ACHN (cell line): ENCODE results near the gene DGAT2.

Experiments used
- DNase-seq: peaks from one replicate; pipeline ENCODE4 v3.0.0-alpha.2; 2015
- in situ Hi-C: cut with HindIII; loops from 2 replicates; pipeline ENCODE4 v1.10.0; 2017; ENCODE audit warnings: low sequenced_read_pairs, low pct_ligation_motif_present, low pct_unique_long_range_greater_than_20kb

The DGAT2 gene

GRCh38 chr11:75814363-75814676 is 45.7 kb downstream of the DGAT2 start:
- no peak for DNase-seq
- in situ Hi-C loops, result no loop called here

GRCh38 chr11:75814677-75815344 is 46.2 kb downstream of the DGAT2 start, which contains the start of gene UVRAG:
TSS of gene UVRAG (plus strand) at chr11:75815210. CDS start at chr11:75815408, 198 bp downstream.
- in situ Hi-C loops, result no loop called here

GRCh38 chr11:75815345-75816168 is 47.0 kb downstream of the DGAT2 start:
- DNase-seq, result peak; percentile 34
- in situ Hi-C loops, result no loop called here

More at GRCh38 chr11:75814677-75815344, 46.2 kb downstream of the DGAT2 start, which contains the start of gene UVRAG:
- peak; percentile 98 for DNase-seq

GRCh38 chr11:75816561-75817239 is 48.1 kb downstream of the DGAT2 start:
- in situ Hi-C loops, result no loop called here
- no peak for DNase-seq

GRCh38 chr11:75820645-75821044 is 52.1 kb downstream of the DGAT2 start:
- no peak for DNase-seq
- in situ Hi-C loops, result no loop called here

- in situ Hi-C loops, result no loop called here
- DNase-seq, result no peak
Observed at GRCh38 chr11:75821202-75821601, 52.6 kb downstream of the DGAT2 start.

- in situ Hi-C loops, result no loop called here
- no peak for DNase-seq
Observed at GRCh38 chr11:75822541-75822940, 54.0 kb downstream of the DGAT2 start.

- in situ Hi-C loops, result no loop called here
- no peak for DNase-seq
Observed at GRCh38 chr11:75823415-75823814, 54.8 kb downstream of the DGAT2 start.

GRCh38 chr11:75823946-75824345 is 55.4 kb downstream of the DGAT2 start:
- in situ Hi-C loops, result no loop called here
- DNase-seq, result no peak

GRCh38 chr11:75826461-75827230 is 58.1 kb downstream of the DGAT2 start:
- no peak for DNase-seq

GRCh38 chr11:75827562-75827961 is 59.0 kb downstream of the DGAT2 start:
- DNase-seq, result no peak
- in situ Hi-C loops, result no loop called here

More at GRCh38 chr11:75826461-75827230, 58.1 kb downstream of the DGAT2 start:
- in situ Hi-C loops, result no loop called here

GRCh38 chr11:75831915-75832502 is 63.4 kb downstream of the DGAT2 start:
- in situ Hi-C loops, result no loop called here
- no peak for DNase-seq

- in situ Hi-C loops, result no loop called here
- no peak for DNase-seq
Observed at GRCh38 chr11:75834728-75835127, 66.2 kb downstream of the DGAT2 start.

GRCh38 chr11:75836417-75836816 is 67.8 kb downstream of the DGAT2 start:
- DNase-seq, result no peak
- in situ Hi-C loops, result no loop called here

- DNase-seq, result no peak
Observed at GRCh38 chr11:75839851-75840250, 71.3 kb downstream of the DGAT2 start.

GRCh38 chr11:75840522-75840921 is 71.9 kb downstream of the DGAT2 start:
- in situ Hi-C loops, result no loop called here
- DNase-seq, result no peak

More at GRCh38 chr11:75839851-75840250, 71.3 kb downstream of the DGAT2 start:
- in situ Hi-C loops, result no loop called here

- no peak for DNase-seq
- in situ Hi-C loops, result no loop called here
Observed at GRCh38 chr11:75841739-75842138, 73.2 kb downstream of the DGAT2 start.

GRCh38 chr11:75845324-75845723 is 76.7 kb downstream of the DGAT2 start:
- in situ Hi-C loops, result no loop called here

More at GRCh38 chr11:75845324-75845723, 76.7 kb downstream of the DGAT2 start:
- no peak for DNase-seq
